Kasumi-1 (cell line): ENCODE results near the gene TBC1D26.
"Not testable (repeated sequence)": the region's sequence is repeated elsewhere in the genome, so short reads cannot be mapped to it uniquely, and the experiment has no call there.

Experiments
- DNase-seq, 2 experiments: peaks; one replicate each; lab custom pipeline; 2025; lab: John Stamatoyannopoulos, UW

Gene TBC1D26

DNA sequence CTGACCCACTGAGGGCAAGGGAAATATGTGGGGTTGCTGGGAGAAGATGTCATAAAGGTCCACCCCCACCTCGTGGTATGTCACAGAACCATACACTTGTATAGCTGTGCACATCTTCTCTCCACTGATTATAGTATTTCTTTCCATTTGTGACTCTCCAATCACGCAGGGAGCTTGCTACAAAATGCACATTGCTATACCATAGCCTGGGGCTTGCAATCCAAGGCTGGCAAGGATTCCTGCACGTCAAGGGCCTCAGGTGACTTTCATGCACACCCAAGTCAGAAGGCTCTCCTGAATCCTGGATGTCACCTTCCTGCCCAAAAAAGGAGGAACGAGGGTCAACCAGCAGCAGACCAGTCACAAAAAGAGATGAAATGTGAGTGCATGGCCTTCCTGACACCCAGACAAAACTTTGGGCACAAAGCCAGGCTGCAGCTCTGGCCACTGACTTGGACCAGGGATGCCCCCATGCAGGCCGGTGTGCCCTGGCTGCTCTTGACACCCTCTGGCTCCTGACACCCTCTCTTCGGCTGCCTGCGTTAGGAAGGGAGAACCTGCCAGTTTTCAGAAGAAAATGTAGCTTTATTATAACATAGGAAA is 12.1 kb downstream of the TBC1D26 start:
- DNase-seq = no peak

DNA sequence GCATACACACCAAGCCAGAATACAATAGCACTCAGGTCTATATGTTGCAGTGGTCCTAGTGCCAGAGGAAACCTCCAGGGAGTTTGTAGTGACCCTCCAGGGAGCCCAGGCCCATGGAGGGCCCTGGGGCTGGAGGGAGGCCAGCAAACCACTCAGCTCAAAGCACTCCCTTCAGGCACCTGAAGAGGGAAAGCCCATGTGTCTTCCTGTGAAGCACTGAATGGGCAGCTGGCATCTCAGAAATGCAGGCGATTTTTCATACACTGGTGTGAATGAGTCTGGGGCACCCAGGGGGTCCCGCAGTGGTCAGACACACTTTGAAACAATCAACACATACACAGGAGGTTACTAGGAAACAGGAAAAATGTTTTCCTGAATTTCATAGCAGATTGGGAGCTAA is 12.8 kb downstream of the TBC1D26 start:
- no peak for DNase-seq

DNA sequence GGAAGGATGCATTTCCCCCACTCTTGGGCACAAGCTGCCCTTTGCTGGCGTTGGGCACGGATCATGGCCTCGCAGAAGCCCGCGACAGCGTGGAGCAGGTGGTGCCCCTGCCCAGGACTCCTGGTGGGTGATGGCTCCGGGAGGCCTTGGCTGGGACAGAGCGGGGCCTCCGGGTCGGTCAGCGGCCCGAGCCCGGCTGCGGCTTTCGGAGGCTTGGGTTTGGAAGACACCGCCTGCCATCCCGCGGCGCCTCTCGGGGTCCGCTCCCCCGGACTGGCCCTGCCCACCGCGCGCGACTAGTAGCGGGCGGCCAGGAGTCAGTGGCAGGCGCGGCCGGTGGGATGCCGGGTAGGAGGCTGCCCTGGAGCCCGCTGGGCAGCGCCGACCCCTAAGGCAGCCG is 17.3 kb downstream of the TBC1D26 start:
- DNase-seq = not testable (repeated sequence)

DNA sequence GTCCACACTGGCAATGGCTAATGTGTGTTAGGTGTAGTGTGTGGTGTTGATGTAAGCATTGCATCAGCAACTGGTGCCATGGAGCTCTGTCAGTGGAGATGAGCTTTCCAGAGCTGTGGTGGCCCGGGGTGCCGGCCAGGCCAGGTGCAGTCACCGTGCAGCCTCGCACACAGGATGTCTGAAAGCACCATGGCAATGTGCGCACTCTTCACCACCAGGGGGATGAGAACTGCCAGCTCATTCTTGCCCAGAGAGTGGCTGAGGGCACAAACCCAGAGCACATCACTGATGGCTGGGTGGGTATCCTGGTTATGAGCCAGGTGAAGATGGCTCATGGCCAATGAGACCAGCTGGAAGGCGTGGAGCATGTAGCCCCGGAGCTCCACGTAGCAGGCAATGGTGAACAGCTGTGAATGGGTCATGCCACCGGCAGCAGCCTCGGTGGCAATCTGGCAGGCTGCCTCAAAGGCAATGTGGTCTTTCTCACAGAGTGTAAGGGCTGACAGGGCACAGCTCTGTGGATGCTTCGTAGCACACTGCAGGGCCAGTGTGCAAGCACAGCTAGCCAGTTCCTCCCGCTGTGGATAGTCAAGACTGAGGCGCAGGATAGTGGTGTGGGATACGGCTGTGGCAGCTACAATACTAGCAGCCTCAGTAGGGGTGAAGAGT is 36.9 kb downstream of the TBC1D26 start:
- not testable (repeated sequence) for DNase-seq

DNA sequence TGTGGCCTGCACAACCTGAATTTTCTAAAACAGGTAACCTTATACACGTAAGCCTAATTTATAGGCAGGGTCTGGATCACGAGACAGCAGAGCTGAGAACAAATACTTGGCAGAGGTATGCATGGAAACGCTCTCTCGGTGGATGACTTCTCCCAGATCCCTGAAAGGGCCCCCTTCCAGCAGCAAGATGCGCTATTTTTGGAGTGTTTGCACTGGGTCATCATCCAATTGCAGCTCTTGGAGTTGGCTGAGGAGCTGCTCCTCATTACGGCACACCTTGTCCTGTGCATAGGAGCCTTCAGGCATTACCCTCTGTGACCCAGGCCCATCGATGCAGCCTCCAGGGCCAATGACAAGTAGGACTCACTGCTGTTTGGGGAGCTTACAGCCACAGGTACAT is 38.6 kb downstream of the TBC1D26 start:
- not testable (repeated sequence) for DNase-seq

DNA sequence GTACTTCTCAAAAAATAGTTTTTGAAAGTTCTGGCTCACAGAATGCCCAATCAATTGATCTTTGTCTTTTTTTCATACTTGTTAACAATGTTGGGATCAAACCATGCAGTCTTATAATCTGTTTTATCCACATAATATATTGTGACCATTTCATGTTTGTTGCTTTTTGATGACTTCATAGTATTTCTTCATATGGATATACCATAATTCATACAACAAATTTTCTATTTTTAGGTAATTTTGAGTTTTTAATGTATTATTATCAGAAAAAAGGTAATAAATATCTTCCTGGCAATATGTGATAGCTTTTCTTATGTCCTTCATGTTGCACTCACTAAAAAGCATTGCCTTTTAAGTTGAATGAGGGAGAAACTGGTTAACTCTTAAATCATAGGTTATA is 44.8 kb downstream of the TBC1D26 start:
- DNase-seq = no peak

DNA sequence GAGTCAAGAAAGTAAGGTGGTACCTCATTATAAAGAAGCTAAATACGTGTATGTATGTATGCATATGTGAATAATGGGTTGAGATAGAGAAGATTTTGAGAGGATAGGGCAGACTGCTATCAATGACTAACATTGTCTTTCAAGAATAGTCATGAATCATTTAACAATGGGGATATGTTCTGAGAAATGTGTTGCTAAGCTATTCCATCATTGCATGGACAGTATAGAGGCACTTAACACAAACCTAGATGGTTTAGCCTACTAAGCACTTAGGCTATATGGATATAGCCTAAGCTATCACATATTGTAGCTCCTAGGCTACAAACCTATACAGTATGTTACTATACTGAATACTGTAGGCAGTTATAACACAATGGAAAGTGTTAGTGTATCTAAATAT is 45.2 kb downstream of the TBC1D26 start:
- DNase-seq = no peak

DNA sequence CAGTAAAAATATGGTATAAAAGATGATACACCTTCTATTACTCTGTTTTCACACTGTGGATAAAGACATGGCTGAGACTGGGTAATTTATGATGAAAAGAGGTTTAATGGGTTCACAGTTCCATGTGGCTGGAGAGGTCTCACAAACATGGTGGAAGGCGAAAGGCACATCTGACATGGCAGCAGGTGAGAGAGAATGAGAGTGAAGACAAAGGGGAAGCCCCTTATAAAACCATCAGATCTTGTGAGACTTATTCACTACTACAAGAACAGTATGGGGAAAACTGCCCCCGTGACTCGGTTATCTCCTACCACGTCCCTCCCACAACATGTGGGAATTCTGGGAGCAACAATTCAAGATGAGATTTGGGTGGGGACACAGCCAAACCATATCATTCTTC is 45.6 kb downstream of the TBC1D26 start:
- no peak for DNase-seq

DNA sequence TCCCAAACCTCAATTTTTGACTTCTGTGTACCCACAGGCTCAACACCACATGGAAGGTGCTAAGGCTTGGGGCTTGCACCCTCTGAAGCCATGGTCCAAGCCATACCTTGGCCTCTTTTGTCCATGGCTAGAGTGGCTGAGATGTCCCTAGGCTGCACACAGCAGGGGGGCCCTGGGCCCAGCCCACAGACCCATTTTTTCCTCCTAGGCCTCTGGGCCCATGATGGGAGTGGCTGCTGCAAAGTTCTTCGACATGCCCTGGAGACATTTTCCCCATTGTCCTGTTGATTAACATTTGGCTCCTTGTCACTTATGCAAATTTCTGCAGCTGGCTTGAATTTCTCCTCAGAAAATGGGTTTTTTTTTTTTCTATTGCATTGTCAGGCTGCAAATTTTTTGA is 47.0 kb downstream of the TBC1D26 start:
- no peak for DNase-seq

DNA sequence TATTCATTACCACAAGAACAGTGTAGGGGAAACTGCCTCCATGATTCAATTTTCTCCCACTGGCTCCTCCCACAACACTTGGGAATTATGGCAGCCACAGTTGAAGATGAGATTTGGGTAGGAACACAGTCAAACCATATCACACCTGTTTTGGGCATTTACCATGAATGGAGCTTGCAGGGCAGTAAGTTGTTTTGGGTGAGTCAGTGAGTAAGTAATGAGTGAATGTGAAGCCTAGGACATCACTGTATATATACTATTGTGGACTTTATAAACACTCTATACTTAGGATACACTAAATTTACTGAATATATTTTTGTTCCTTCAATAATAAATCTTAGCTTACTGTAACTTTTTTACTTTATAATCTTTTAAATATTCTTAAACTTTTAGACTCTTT is 48.1 kb downstream of the TBC1D26 start:
- no peak for DNase-seq

DNA sequence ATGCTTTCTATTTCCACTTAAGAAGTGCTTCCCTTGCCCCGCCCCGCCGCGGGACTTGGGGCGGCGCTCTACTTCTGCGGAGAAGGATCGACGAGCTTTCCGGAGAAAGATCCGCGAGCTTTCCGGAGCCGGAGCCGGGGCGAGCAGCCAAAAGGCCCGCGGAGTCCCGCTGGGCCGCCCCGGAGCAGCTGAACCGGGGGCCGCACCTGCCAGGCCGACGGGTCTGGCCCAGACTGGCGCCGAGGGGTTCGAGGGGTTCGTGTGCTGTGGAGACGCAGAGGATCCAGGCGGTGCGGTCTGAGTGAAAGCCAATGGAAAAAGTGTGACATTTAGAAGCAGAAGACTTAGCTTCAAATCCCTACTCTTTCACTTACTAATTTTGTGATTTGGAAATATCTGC is 50.8 kb downstream of the TBC1D26 start:
- no peak for DNase-seq

DNA sequence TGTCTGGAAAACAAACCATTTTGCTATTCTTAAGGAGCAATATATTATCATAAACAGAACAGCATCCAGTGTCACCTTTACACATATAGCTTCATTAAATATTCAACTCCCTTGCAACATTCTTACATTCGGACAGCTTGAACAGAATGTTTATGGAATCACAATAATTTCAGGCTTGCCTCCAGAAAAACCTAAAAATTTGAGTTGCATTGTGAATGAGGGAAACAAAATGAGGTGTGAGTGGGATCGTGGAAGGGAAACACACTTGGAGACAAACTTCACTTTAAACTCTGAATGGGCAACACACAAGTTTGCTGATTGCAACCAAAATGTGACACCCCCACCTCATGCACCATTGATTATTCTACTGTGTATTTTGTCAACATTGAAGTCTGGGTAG is 51.4 kb downstream of the TBC1D26 start:
- DNase-seq = no peak

DNA sequence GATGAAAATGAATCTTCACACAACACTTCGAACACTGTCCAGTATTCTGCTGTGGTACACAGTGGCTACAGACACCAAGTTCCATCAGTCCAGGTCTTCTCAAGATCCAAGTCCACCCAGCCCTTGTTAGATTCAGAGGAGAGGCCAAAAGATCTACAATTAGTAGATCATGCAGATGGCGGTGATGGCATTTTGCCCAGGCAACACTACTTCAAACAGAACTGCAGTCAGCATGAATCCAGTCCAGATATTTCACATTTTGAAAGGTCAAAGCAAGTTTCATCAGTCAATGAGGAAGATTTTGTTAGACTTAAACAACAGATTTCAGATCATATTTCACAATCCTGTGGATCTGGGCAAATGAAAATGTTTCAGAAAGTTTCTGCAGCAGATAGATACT is 52.3 kb downstream of the TBC1D26 start:
- DNase-seq = not testable (repeated sequence)

DNA sequence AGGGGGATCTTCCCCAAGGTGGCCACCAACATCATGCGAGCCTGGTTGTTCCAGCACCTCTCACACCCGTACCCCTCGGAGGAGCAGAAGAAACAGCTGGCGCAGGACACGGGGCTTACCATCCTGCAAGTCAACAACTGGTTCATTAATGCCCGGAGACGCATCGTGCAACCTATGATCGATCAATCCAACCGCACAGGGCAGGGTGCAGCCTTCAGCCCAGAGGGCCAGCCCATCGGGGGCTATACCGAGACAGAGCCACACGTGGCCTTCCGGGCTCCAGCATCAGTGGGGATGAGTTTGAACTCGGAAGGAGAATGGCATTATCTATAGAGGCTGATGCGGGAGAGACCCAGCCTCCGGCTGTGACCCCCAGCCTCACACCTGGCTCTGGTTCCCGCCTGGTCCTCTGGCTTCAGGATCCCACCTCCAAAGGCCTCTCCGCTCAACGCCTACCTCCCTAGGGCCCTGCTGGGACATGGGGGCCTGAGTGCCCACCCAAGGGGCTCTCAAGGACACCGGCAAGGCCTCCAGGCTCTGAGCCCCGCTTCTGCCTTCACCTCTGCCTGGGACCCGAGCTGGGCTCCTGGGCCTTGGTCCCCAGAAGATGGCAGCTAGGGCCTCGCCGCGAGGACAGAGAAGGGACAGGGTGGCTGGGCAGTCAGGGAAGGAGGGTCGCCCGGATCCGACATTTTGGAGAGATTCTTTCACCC is 55.4 kb downstream of the TBC1D26 start:
- not testable (repeated sequence) for DNase-seq

DNA sequence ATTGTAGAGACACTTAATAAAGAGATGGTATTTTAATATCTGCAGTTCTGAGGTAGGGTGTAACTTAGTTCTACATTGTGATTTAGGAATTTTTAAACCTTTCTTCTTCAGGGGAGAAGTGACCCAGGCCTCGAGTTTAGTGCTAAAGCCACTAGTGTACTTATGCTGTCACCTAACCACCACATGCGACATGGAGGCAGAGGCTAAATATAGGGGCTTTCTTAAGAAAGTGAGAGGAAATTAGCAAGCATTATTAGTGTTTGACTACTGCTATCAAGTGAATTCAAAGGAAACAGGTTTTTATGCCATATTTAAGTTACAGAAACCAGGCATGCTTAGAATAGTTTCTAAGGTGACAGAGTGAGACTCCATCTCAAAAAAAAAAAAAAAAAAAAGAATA is 56.3 kb downstream of the TBC1D26 start:
- DNase-seq = not testable (repeated sequence)
